Central memory CD4-positive, alpha-beta T cell (primary cell): ENCODE measurements around the gene COPS7A.

Source experiments
- DNase-seq: peaks from one replicate; pipeline ENCODE4 v3.0.0; 2022

The COPS7A gene

DNA sequence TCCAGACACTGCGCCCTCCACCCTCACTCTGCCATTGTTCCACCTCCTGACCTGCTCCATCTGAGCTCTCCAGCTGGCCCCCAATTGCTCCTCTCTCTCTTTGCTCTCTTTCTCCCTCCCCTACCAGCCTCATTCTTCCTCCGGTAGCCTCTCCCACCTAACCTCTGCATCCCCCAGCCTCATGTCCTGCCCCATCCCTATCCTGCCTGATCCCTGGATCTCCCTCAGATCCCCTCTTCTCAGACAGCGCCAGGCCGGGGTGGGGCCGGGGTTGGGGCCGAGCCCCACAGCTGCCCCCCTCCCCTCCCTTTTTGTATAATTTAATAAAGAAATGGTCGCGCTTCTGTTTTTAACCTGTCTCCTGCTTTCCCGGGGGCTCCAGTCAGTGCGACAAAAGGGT, 46.8 kb downstream of the COPS7A start:
- no peak for DNase-seq

DNA sequence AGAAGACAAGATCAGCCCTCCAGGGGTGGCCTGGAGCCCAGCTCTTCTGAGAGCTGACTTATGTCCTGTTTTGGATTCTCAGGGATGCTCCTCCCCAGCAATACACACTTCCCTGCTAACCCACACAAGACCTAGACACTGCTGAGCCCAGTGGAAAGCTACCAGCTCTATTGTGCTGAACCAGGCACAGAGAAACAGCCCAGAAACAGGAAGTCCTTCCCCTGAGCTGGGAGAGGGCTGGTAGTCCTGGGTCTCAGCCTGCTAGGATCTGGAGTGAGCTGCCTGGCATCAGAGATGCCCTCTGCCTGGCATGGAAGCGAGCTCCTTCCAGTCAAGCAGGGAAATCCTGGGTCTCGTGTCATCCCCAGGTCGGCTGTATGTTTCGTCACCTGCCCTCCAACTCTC, 47.2 kb downstream of the COPS7A start:
- no peak for DNase-seq

DNA sequence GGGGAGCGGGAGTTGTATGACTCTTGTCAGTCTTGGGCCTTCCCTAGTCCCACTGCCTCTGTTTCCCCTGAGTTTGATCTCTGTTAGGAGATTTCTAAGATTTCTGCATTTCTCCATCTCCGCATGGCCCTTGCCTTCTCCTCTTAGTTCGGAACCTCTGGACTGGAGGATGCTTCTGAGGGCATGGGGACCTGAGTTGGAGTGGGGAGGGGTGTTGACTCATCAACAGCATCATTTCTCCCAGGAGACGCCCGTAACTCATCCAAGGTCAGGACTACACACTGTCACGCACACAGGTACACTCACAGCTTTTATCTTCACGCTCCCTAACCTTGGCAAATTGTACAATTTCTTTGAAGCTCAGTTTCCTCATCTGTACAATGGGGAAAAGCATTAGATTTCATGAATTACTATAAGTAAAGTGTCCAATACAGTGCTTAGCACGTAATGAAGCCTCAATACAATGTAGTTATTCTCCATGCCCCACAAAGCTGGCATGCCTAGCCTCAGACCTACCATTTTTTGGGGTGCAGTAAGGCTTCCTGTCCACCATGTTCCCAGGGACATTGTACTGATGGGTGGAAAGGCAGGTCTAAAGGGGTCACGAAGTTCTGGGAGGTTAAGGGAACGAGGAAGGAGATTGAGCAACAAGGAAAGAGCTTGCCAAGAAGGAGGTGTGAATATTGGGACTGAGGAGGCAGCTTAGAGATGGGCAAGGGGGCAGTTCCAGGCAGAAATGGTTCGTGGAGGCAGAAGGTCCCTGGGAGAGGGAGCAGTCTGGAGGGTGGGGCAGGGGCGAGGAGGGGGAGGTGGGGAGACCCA, 47.9 kb downstream of the COPS7A start:
- no peak for DNase-seq

DNA sequence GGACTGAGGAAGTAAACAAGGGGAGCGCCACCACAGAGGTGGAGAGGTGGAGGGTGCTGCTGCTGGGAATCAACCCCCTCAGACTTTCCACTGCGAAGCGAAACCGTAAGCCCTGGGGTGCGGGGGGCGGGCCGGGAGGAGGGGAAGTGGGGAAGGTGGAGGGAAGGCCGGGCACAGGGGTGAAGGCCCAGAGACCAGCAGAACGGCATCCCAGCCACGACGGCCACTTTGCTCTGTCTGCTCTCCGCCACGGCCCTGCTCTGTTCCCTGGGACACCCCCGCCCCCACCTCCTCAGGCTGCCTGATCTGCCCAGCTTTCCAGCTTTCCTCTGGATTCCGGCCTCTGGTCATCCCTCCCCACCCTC, 48.5 kb downstream of the COPS7A start, which contains the start of gene LAG3:
Gene LAG3 (plus strand): TSS at position 190 of the 365 bp plus-strand sequence. CDS start 333 bp downstream, outside the sequence.
- DNase-seq = no peak

DNA sequence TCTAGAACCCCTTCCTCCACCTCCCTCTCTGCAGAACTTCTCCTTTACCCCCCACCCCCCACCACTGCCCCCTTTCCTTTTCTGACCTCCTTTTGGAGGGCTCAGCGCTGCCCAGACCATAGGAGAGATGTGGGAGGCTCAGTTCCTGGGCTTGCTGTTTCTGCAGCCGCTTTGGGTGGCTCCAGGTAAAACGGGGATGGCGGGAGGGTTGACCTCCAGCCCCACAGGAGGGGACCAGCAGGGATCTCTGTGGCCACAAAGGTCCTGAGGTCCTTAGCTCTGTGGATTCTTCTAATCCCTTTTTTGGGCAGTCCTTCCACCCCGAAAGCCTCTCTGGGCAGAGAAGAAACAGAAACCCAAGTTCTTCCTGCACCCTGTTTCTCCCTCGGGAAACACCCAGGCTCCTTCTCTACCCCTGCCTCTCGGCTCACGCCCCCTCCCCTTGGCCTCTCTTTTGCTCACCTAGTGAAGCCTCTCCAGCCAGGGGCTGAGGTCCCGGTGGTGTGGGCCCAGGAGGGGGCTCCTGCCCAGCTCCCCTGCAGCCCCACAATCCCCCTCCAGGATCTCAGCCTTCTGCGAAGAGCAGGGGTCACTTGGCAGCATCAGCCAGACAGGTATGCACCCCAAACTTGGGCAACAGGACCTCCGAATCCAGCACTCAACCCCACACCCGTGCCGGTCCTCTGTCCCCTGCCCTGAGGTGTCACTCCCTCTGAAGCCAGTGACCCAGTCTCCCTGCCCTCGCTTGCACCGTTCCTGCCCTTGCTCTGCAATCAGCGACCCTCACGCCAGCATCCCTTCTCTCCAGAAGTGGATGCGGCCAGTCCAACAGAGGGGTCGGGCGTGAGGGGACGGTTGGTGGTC, 49.1 kb downstream of the COPS7A start:
- DNase-seq = no peak

DNA sequence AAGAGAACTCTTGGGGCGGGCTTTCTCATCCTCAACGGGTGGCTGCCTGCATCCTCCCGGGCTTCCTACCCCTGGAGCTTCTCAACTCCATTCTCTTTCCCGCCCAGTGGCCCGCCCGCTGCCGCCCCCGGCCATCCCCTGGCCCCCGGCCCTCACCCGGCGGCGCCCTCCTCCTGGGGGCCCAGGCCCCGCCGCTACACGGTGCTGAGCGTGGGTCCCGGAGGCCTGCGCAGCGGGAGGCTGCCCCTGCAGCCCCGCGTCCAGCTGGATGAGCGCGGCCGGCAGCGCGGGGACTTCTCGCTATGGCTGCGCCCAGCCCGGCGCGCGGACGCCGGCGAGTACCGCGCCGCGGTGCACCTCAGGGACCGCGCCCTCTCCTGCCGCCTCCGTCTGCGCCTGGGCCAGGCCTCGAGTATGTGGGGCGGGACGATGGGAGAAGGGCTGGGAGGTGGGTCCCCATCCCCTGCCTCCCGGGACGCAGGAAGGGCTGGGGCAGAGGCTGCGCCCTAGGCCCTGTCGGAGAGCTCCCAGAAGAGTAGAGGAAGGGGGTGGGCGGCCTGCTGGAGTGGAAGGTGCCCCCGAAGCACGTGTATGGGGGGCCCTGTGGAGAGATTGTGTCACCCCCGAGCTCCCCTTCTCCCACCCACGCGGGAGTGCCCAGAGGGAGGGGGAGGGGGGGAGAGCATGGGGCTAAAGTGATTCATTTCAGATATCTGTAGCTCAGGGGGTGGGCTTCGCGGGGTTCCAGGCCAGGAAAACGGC, 49.9 kb downstream of the COPS7A start:
- DNase-seq = no peak

DNA sequence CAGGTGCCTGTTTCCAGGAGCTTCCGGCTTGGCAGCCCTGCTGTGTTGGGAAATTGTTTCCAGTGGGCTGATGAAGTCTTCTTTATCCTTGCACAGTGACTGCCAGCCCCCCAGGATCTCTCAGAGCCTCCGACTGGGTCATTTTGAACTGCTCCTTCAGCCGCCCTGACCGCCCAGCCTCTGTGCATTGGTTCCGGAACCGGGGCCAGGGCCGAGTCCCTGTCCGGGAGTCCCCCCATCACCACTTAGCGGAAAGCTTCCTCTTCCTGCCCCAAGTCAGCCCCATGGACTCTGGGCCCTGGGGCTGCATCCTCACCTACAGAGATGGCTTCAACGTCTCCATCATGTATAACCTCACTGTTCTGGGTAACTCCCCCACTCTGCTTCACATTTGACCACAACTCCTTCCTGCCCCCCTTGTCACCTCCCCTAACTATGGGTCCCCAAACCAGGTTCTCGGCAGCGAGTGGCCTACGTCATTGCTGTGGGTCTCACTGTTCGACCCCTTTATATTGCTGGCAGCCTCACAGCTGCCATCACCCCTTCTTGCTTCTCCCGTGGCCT, 50.7 kb downstream of the COPS7A start:
- peak; percentile 46 for DNase-seq

DNA sequence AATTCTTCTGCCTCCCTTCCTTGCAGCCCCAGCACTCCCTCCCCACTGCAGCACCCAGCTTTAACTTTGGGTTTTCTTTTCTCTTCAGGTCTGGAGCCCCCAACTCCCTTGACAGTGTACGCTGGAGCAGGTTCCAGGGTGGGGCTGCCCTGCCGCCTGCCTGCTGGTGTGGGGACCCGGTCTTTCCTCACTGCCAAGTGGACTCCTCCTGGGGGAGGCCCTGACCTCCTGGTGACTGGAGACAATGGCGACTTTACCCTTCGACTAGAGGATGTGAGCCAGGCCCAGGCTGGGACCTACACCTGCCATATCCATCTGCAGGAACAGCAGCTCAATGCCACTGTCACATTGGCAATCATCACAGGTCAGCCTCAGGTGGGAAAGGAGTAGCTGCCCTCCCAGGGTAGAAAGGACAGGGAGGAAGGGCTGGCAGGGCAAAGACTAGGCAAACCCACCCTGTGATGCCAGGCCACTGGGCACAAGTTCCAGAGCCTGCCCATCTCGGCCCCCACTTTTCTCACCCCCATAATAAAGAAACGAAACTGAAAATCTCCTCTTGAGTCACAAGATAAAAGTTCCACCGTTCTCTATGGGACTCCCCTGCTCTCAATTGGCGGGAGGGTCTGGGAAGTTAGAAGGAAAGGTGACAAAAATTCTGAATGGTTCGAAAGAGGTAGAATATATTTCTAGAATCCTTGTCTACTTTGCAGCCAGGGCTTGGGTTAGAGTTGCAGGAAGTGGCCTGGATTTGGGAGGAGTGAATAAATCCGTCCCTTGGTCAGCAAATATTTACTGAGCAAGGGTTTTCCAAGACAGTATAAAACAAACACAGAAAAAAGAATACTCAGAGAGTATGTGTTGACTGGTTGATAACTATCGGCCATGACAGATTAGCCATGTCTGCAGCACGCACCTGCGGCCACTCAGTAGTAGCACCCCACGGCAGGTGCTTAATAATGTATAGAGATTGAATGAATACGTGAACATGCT, 51.6 kb downstream of the COPS7A start:
- no peak for DNase-seq

DNA sequence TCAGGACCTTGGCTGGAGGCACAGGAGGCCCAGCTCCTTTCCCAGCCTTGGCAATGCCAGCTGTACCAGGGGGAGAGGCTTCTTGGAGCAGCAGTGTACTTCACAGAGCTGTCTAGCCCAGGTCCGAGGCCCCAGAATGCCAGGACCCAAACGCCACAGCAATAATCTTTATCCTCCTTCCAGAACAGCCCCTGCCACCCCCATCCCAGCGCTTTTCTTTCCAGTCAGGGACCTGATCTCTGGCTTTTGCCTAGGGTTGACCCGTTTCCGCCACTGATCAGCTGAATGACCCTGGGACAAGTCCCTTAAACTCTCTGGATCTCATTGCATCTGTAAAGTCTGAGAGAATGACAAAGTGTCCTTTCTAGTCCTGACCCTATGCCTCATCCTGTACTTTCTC, 53.5 kb downstream of the COPS7A start:
- no peak for DNase-seq

DNA sequence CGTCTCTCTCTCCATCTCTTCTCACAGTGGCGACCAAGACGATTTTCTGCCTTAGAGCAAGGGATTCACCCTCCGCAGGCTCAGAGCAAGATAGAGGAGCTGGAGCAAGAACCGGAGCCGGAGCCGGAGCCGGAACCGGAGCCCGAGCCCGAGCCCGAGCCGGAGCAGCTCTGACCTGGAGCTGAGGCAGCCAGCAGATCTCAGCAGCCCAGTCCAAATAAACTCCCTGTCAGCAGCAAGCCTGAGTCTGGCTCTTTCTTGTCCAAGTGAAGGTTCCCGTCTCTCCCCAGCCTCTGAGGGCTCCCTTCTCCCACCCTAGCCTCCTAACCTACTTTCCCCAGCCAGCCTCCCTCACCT, 54.3 kb downstream of the COPS7A start:
- no peak for DNase-seq

DNA sequence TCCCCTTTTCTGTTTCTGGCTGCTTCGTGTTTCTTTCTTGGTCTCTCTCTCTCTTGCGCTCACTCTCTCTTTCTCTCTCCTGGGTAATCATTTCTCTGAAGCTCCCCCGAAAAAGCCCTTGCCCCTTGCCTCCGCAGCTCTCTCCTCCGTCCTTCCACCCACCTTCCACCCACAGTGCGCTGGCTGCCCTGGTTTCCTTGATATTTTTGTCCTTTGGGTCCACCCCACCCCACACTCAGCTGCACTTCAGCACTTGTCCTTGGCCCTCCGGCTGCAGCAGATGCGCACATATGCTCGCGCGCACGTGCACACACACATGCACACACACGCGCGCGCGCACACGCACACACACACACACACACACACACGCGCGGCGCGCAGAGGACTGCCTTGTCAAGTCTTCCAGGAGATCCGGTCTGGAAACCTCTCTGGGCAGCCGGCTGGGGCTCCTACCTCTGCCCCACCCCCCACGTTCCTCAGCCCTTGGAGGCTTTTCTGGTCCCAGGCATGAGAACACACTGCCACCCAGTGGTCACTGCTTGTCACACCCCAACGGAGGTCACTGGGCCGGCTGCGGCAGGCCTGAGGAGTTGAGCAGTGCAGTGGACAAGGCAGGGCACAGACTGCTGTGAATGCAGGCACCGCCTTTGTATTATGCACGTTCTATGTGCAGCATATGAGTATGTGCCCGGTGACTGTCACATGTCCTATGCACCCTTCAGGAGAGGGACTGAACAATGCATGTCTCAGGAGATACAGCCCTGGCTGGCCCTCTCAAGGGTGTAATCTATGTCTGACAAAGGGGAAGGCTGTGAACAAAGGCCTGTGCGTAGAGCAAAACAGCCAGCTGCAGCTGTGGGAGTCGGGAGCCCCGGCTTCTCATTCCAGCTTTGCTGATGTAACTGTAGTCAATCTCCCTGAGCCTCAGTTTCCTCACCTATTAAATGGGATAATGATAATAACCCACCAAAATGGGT, 55.0 kb downstream of the COPS7A start:
- DNase-seq = peak; percentile 81

DNA sequence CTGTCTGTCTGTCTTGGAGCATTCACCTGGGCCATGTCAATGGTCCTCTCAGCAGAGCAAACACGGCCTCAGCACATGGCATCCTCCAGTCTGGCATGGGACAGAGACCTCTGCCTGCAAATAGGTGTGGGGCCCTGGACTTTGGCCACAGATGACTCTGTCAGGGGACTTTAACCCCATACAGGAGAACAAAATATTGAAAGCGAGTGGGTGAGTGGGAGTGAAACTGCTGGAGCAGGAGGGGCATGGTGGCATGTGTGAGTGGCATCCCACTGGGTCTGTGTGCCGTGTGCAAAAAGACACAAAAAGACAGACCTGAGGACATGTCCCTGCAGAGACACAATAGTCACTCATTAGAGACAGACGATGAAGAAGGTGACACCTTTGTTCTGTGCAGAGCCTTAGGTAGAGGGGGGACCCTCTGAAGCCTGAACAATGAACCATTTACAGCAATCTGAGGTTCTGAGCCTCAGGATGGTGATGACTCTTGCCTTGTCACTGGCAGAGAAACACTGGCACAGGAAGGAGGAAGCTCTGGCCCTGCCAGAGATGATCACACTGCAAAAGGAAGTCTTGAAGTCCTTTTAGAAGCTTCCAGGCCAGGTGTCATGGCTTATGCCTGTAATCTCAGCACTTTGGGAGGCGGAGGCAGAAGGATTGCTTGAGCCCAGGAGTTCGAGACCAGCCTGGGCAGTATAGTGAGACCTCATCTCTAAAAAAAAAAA, 56.0 kb downstream of the COPS7A start:
- DNase-seq = no peak

DNA sequence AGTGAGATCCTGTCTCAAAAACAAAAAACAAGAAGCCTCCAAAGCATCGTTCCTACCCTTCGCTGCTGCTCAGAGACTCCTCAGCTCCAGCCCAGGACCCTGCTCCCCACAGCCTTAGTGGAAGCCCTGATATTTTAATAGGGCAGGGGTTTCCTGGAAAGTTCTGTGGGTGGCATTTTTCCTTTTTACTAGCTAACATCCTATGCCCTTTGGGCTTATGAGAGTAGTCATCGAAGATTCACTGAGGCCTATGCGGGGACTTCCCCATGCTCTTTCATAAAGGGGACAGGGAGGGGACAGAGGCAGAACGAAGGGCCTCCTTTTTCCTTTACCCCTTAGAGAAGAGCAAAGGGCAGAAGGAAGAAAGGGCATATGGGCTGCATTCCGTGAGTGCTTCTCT, 56.7 kb downstream of the COPS7A start:
- DNase-seq = no peak
